ENCODE results near the gene GIMAP4.

- TF ChIP-seq CTCF (conservative IDR thresholded peaks at IDR 0.05 in 1 of 2, IDR thresholded peaks at IDR 0.05 in 1 of 2; ENCODE audit: low read depth in 1 of 2, low read length in 2 of 2) = no peak
- TF ChIP-seq EZH2 (IDR thresholded peaks at IDR 0.05; ENCODE audit: low read length, missing control alignments) = no peak
These were observed 19.6 kb downstream of the GIMAP4 start for GRCh38 chr7:150586785-150587152.

Data from fibroblast of lung (primary cell).